ENCODE results near the gene RPL36A.

Gene RPL36A

GRCh38 chrX:101442085-101442484 is 51.3 kb downstream of the RPL36A start:
- H3K36me3 ChIP-seq: no peaks in the 10 kb centered on the region
- H3K4me3 ChIP-seq (ENCODE audit: low read depth, low read length): no peak overlapping the region
- no peaks in the 10 kb centered on the region for H3K4me1 ChIP-seq
- no peak for TF ChIP-seq CTCF (IDR thresholded peaks at IDR 0.05; ENCODE audit: low read depth, low read length)
- DNase-seq: no peak
- H3K9me3 ChIP-seq: no peaks in the 10 kb centered on the region
- H3K27me3 ChIP-seq: no peaks in the 10 kb centered on the region
